H9 (cell line): ENCODE measurements around the gene RPAP2. TPM values are rescaled to one million over a fixed set of nuclear protein-coding genes. Genes with fewer than 3 reads are reported as not detected.
"Not testable (repeated sequence)": the region's sequence is repeated elsewhere in the genome, so short reads cannot be mapped to it uniquely, and the experiment has no call there.

Experiments
- DNase-seq: peaks from one replicate; pipeline ENCODE4 v3.0.0-alpha.2; 2017
- H2AFZ ChIP-seq: one replicate; pipeline ENCODE4 v1.6.1; 2013; ENCODE audit warnings: mild to moderate bottlenecking, low read length, control low read depth, moderate library complexity
- H2AK5ac ChIP-seq: 2 replicates; pipeline ENCODE4 v1.6.1; 2013; ENCODE audit warnings: low read length, control low read depth, mixed read lengths; ENCODE audit not compliant: insufficient read length
- H2BK120ac ChIP-seq: one replicate; pipeline ENCODE4 v1.6.1; 2013; ENCODE audit warnings: low read depth, mild to moderate bottlenecking, low read length, control low read depth, inconsistent platforms; ENCODE audit not compliant: poor library complexity, severe bottlenecking
- H2BK12ac ChIP-seq: 2 replicates; pipeline ENCODE4 v1.6.1; 2013; ENCODE audit warnings: low read length, control low read depth, mixed read lengths, low read depth; ENCODE audit not compliant: insufficient read length
- H2BK15ac ChIP-seq: 2 replicates; pipeline ENCODE4 v1.6.1; 2013; ENCODE audit warnings: low read depth, low read length, control low read depth
- H2BK20ac ChIP-seq: one replicate; pipeline ENCODE4 v1.6.1; 2013; ENCODE audit warnings: low read depth, mild to moderate bottlenecking, low read length, control low read depth, inconsistent platforms; ENCODE audit not compliant: poor library complexity, severe bottlenecking
- H2BK5ac ChIP-seq: 2 replicates; pipeline ENCODE4 v1.6.1; 2013; ENCODE audit warnings: low read length, control low read depth, mixed read lengths; ENCODE audit not compliant: insufficient read length
- H3K14ac ChIP-seq: 2 replicates; pipeline ENCODE4 v1.6.1; 2013; ENCODE audit warnings: low read length, control low read depth; ENCODE audit not compliant: insufficient read depth
- H3K18ac ChIP-seq: 2 replicates; pipeline ENCODE4 v1.6.1; 2013; ENCODE audit warnings: low read depth, mild to moderate bottlenecking, mixed read lengths, low read length, control low read depth; ENCODE audit not compliant: insufficient read length
- H3K23ac ChIP-seq: 2 replicates; pipeline ENCODE4 v1.6.1; 2013; ENCODE audit warnings: low read length, control low read depth, mixed read lengths, low read depth; ENCODE audit not compliant: insufficient read length
- H3K23me2 ChIP-seq: 2 replicates; pipeline ENCODE4 v1.6.1; 2013; ENCODE audit warnings: low read depth, mild to moderate bottlenecking, mixed read lengths, low read length, control low read depth; ENCODE audit not compliant: insufficient read length, poor library complexity, severe bottlenecking
- H3K27ac ChIP-seq: 2 replicates; pipeline ENCODE4 v1.5.1; 2013; ENCODE audit warnings: low read length, control low read depth, mixed read lengths, low read depth; ENCODE audit not compliant: insufficient read length
- H3K27me3 ChIP-seq: 2 replicates; pipeline ENCODE4 v1.6.1; 2013; ENCODE audit warnings: low read length, control low read depth, inconsistent platforms; ENCODE audit not compliant: insufficient read depth
- H3K4ac ChIP-seq: 2 replicates; pipeline ENCODE4 v1.6.1; 2013; ENCODE audit warnings: low read depth, mild to moderate bottlenecking, control low read depth, inconsistent platforms, low read length, moderate library complexity
- H3K4me1 ChIP-seq: 2 replicates; pipeline ENCODE4 v1.6.1; 2013; ENCODE audit warnings: low read length, control low read depth, inconsistent platforms; ENCODE audit not compliant: insufficient read depth
- H3K4me2 ChIP-seq: 2 replicates; pipeline ENCODE4 v1.6.1; 2013; ENCODE audit warnings: low read length, control low read depth, mixed read lengths; ENCODE audit not compliant: insufficient read length, insufficient read depth
- H3K56ac ChIP-seq: 2 replicates; pipeline ENCODE4 v1.6.1; 2013; ENCODE audit warnings: low read depth, mild to moderate bottlenecking, mixed read lengths, low read length, control low read depth; ENCODE audit not compliant: insufficient read length
- H3K79me1 ChIP-seq: 2 replicates; pipeline ENCODE4 v1.6.1; 2013; ENCODE audit warnings: low read depth, mild to moderate bottlenecking, moderate library complexity, low read length, control low read depth, inconsistent platforms; ENCODE audit not compliant: insufficient read depth, poor library complexity, severe bottlenecking
- H3K79me2 ChIP-seq: 2 replicates; pipeline ENCODE4 v1.6.1; 2013; ENCODE audit warnings: low read length, control low read depth, inconsistent platforms; ENCODE audit not compliant: insufficient read depth
- H3K9ac ChIP-seq: 2 replicates; pipeline ENCODE4 v1.6.1; 2013; ENCODE audit warnings: low read length, control low read depth, mixed read lengths; ENCODE audit not compliant: insufficient read length; ENCODE audit errors: extremely low read depth
- H3K9me3 ChIP-seq: one replicate; pipeline ENCODE4 v1.6.1; 2013; ENCODE audit warnings: low read depth, low read length, inconsistent platforms; ENCODE audit not compliant: control insufficient read depth
- H3T11ph ChIP-seq: one replicate; pipeline ENCODE4 v1.6.1; 2013; ENCODE audit warnings: mild to moderate bottlenecking, low read length, control low read depth, inconsistent platforms
- H4K20me1 ChIP-seq: one replicate; pipeline ENCODE4 v1.6.1; 2013; ENCODE audit not compliant: control insufficient read depth, insufficient read length, insufficient read depth
- H4K5ac ChIP-seq: 2 replicates; pipeline ENCODE4 v1.6.1; 2013; ENCODE audit warnings: low read depth, mild to moderate bottlenecking, mixed read lengths, low read length, control low read depth; ENCODE audit not compliant: insufficient read length
- H4K8ac ChIP-seq: replicated peaks from 2 replicates; pipeline ENCODE4 v1.6.1; 2013; ENCODE audit warnings: low read length, control low read depth, mixed read lengths, low read depth; ENCODE audit not compliant: insufficient read length
- H4K91ac ChIP-seq: 2 replicates; pipeline ENCODE4 v1.6.1; 2013; ENCODE audit warnings: low read depth, mild to moderate bottlenecking, moderate library complexity, mixed read lengths, low read length, control low read depth; ENCODE audit not compliant: insufficient read length
- H3K27ac Mint-ChIP-seq, 3 experiments: 2 replicates in 2 of 3; 3 replicates in 1 of 3; pipeline ENCODE4 v1.8.0; 2020 to 2021; ENCODE audit warnings: mixed read lengths in 3 of 3, mild to moderate bottlenecking in 1 of 3, moderate library complexity in 1 of 3
- H3K27me3 Mint-ChIP-seq: 2 replicates; pipeline ENCODE4 v1.8.0; 2021; ENCODE audit warnings: low read depth, mild to moderate bottlenecking, moderate library complexity, mixed read lengths
- H3K36me3 Mint-ChIP-seq, 3 experiments: 2 replicates in 2 of 3; 3 replicates in 1 of 3; pipeline ENCODE4 v1.8.0; 2020 to 2021; ENCODE audit warnings: low read depth in 3 of 3, mixed read lengths in 3 of 3; ENCODE audit not compliant: insufficient read depth in 1 of 3
- H3K4me1 Mint-ChIP-seq, 2 experiments: 2 replicates each; pipeline ENCODE4 v1.8.0; 2020; ENCODE audit warnings: mixed read lengths in 2 of 2
- H3K4me3 Mint-ChIP-seq, 2 experiments: 2 replicates in 1 of 2; 3 replicates in 1 of 2; pipeline ENCODE4 v1.8.0; 2020 to 2021; ENCODE audit warnings: mild to moderate bottlenecking in 2 of 2, mixed read lengths in 2 of 2, moderate library complexity in 1 of 2
- H3K9me3 Mint-ChIP-seq, 2 experiments: 2 replicates in 1 of 2; 3 replicates in 1 of 2; pipeline ENCODE4 v1.8.0; 2020; ENCODE audit warnings: mild to moderate bottlenecking in 2 of 2, mixed read lengths in 2 of 2, moderate library complexity in 1 of 2
- WGBS: extraction: QIAGEN DNeasy Blood & Tissue Kit; methylation state at CpG from one replicate; pipeline ENCODE4 v1.1.7; 2013; ENCODE audit warnings: missing lambda C conversion rate, low lambda C conversion rate, mixed read lengths; ENCODE audit not compliant: insufficient read length; ENCODE audit errors: extremely low coverage; 5-methylcytosine and 5-hydroxymethylcytosine counted together
- total RNA-seq: library from RNA; stranded (reverse); gene quantifications from 2 replicates; pipeline ENCODE4 v1.2.1, GENCODE V29; 2021
- TF ChIP-seq, protein P1 (sequence below): fragments of 200-600 bp; sonication (generic); conservative IDR thresholded peaks from 3 replicates; pipeline ENCODE4 v1.8.0; 2021; ENCODE audit warnings: antibody characterized with exemption, mild to moderate bottlenecking

RPAP2 gene
- total RNA-seq, 1 experiment from 2014 or later: 27.4 TPM

DNA sequence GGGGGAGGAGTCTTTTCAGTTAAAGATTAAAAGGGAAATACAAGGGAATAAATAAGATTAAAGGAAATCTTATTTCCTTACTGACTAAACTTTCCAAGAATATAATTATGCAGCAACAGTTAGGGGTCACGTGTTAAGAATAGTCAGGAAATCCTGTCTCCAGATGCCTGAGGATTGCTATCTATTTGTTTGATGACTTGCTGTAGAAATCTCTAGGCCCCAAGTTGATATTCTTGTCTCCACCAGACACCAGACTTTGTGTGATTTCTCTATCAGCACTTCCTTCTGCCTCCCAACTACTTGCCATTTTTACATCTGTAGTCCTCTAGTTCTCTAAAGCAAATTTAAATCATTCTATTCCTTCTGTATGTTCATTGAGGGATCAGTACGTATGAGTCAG lies 77.5 kb downstream of the RPAP2 start:
- H3K4me1 Mint-ChIP-seq: no peaks in the 10 kb centered on the region

DNA sequence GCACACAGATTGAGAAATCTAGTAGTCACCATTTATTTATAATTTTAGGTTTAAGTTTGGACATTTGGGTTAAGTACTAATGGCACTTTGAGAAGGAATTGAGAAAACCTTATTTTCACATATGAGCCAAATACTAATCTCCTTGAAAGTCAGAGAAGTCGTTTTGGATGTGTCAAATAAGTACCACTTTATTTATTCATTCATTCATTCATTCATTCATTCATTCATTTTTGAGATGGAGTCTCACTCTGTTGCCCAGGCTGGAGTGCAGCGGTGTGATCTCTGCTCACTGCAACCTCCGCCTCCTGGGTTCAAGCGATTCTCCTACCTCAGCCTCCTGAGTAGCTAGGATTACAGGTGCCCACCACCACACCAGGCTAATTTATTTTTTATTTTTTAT lies 79.1 kb downstream of the RPAP2 start:
- H2BK12ac ChIP-seq, H2BK120ac ChIP-seq, H3K79me1 ChIP-seq, H3T11ph ChIP-seq, H3K4ac ChIP-seq, H3K27me3 ChIP-seq, H3K14ac ChIP-seq, H2BK5ac ChIP-seq, H3K4me1 ChIP-seq, H4K91ac ChIP-seq, H3K23me2 ChIP-seq, H3K9ac ChIP-seq, H3K4me1 Mint-ChIP-seq, H4K8ac ChIP-seq, H3K18ac ChIP-seq, H3K56ac ChIP-seq, H3K9me3 Mint-ChIP-seq, H2AK5ac ChIP-seq, H3K79me2 ChIP-seq, H4K20me1 ChIP-seq, H3K9me3 ChIP-seq, H2BK20ac ChIP-seq, H3K27ac ChIP-seq, DNase-seq, H3K23ac ChIP-seq, H3K4me2 ChIP-seq, H3K27me3 Mint-ChIP-seq, H2BK15ac ChIP-seq, H4K5ac ChIP-seq, H2AFZ ChIP-seq, H3K27ac Mint-ChIP-seq, H3K4me3 Mint-ChIP-seq: not testable (repeated sequence)
- WGBS: no CpG with 5 or more reads among the region's 4 CpGs
- H3K36me3 Mint-ChIP-seq: peaks cover 8 to 13% (median 12%) of the 10 kb centered on the region in 3 experiments; a peak in 6 of 7 replicates

More for the DNA sequence above, 77.5 kb downstream of the RPAP2 start:
- Mint-ChIP-seq H3K9me3 (no peaks in the 10 kb centered on the region; a peak in 1 of 5 replicates), H3K27me3 (no peaks in the 10 kb centered on the region), H3K27ac (no peak overlapping the region), H3K36me3 (peaks cover 8 to 9% (median 9%) of the 10 kb centered on the region in 3 experiments; a peak in 6 of 7 replicates), H3K4me3 (no peak overlapping the region)
- Histone ChIP-seq H4K5ac (no peak overlapping the region), H2BK5ac (no peak overlapping the region), H2BK120ac (no peak overlapping the region), H3K23ac (no peak overlapping the region), H3T11ph (no peak overlapping the region), H4K91ac (no peak overlapping the region), H3K9me3 (no peaks in the 10 kb centered on the region), H4K20me1 (no peaks in the 10 kb centered on the region), H3K27me3 (no peaks in the 10 kb centered on the region), H3K23me2 (no peaks in the 10 kb centered on the region), H3K27ac (no peak overlapping the region), H3K79me2 (no peaks in the 10 kb centered on the region), H2BK20ac (no peak overlapping the region), H2BK12ac (no peak overlapping the region), H3K9ac (no peak overlapping the region), H4K8ac (no peak overlapping the region), H3K4me2 (no peak overlapping the region), H3K18ac (no peak overlapping the region), H3K79me1 (no peaks in the 10 kb centered on the region), H2BK15ac (no peak overlapping the region), H3K4ac (no peak overlapping the region), H3K14ac (no peak overlapping the region), H2AFZ (no peak overlapping the region), H3K4me1 (no peaks in the 10 kb centered on the region), H2AK5ac (no peak overlapping the region), H3K56ac (no peak overlapping the region)
- TF ChIP-seq, protein P1, sequence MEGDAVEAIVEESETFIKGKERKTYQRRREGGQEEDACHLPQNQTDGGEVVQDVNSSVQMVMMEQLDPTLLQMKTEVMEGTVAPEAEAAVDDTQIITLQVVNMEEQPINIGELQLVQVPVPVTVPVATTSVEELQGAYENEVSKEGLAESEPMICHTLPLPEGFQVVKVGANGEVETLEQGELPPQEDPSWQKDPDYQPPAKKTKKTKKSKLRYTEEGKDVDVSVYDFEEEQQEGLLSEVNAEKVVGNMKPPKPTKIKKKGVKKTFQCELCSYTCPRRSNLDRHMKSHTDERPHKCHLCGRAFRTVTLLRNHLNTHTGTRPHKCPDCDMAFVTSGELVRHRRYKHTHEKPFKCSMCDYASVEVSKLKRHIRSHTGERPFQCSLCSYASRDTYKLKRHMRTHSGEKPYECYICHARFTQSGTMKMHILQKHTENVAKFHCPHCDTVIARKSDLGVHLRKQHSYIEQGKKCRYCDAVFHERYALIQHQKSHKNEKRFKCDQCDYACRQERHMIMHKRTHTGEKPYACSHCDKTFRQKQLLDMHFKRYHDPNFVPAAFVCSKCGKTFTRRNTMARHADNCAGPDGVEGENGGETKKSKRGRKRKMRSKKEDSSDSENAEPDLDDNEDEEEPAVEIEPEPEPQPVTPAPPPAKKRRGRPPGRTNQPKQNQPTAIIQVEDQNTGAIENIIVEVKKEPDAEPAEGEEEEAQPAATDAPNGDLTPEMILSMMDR: no peak
- DNase-seq: no peak
- no CpG with 5 or more reads among the region's 2 CpGs for WGBS
